ENCODE results near the gene GABPB2. TPM values are rescaled to one million over a fixed set of nuclear protein-coding genes. Genes with fewer than 3 reads are reported as not detected.

The GABPB2 gene
- total and polyA plus RNA-seq, 2 donors (not counting 1 experiment from before 2014, with no cell fraction given) = 13.9 to 14.9 TPM

GRCh38 chr1:151134991-151135390 lies 64.4 kb downstream of the GABPB2 start:
- Histone ChIP-seq H3K9ac (ENCODE audit: insufficient read depth, low read length) (no peak overlapping the region), H3K4me1 (ENCODE audit: control insufficient read depth, extremely low read depth, insufficient read depth, low read length) (peaks cover 6% of the 10 kb centered on the region), H3K36me3 (ENCODE audit: control insufficient read depth, insufficient read depth, low read length) (no peaks in the 10 kb centered on the region), H3K9me3 (ENCODE audit: control insufficient read depth, insufficient read depth, low read depth, low read length) (no peaks in the 10 kb centered on the region), H3K4me3 (replicated peaks in 1 of 4; ENCODE audit: control extremely low read depth in 1 of 4, insufficient read depth in 1 of 4, low read depth in 3 of 4, low read length in 4 of 4) (no peak overlapping the region), H4K20me1 (ENCODE audit: control insufficient read depth, extremely low read depth, insufficient read depth, low read length) (no peaks in the 10 kb centered on the region), H2AFZ (ENCODE audit: low read length) (no peak overlapping the region), H3K27ac (ENCODE audit: insufficient read depth, low read length) (no peak overlapping the region), H3K79me2 (ENCODE audit: control insufficient read depth, insufficient read depth, low read length) (no peaks in the 10 kb centered on the region), H3K4me2 (ENCODE audit: extremely low read depth, insufficient read depth, low read length) (no peak overlapping the region), H3K27me3 (ENCODE audit: control insufficient read depth, insufficient read depth, low read length) (no peaks in the 10 kb centered on the region)
- no peak for TF ChIP-seq CTCF (conservative IDR thresholded peaks at IDR 0.05 in 1 of 2, IDR thresholded peaks at IDR 0.05 in 1 of 2; ENCODE audit: low read depth in 1 of 2, low read length in 2 of 2)
- no peak for TF ChIP-seq EZH2 (IDR thresholded peaks at IDR 0.05; ENCODE audit: low read length, missing control alignments)
- no peak for DNase-seq (ENCODE audit: low read depth in 2 of 2)

DNA sequence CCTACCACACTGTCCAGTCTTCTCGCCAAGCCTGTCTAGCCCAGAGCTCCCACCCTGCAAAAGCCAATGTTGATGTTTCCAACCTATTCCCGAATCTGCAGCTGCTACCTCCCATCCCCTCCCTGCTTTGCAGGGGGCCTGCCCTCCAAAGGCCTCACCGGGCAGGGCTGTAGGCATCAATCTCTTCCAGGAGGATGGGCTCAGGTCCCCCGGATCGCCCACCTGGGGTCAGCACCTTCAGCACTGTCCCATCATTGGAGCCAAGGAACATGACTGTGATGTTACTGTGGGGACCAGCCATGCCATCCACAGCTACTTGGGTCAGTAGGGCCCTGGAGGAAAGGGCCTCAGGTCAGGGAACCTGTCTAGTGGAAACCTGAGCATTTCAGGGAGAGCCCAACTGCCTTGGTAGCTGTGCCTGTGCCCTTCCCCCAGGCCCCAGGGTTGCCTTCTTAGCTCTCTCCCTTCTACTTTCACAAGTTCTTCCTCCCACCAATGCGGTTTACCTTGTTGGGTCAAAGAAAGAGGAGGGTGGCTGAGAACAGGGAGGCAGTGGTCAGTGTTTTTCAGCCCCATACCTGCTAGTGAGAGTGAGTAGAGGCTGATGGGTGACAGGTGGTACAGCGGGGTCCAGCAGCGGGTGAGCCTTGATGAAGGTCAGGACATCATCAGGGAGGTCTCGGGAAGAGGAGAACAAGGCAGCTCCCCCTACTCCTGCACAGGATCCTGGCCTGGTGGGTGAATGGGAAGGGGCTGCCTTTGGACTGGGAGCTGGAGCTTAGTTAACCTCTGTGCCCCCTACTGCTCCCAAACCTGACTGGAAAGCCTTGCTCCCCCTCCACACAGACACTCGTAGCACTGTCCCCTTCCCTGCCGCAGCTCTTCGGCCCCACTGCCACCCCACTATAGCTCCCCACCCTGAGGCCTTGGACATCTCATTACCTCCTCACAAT lies 65.1 kb downstream of the GABPB2 start:
- no peak for DNase-seq (ENCODE audit: low read depth in 2 of 2)
- H3K9ac ChIP-seq (ENCODE audit: insufficient read depth, low read length) = no peak overlapping the region

More for the DNA sequence above, 65.1 kb downstream of the GABPB2 start:
- Histone ChIP-seq H3K36me3 (ENCODE audit: control insufficient read depth, insufficient read depth, low read length) (no peaks in the 10 kb centered on the region), H3K79me2 (ENCODE audit: control insufficient read depth, insufficient read depth, low read length) (no peaks in the 10 kb centered on the region), H2AFZ (ENCODE audit: low read length) (no peak overlapping the region), H3K27me3 (ENCODE audit: control insufficient read depth, insufficient read depth, low read length) (no peaks in the 10 kb centered on the region), H3K4me2 (ENCODE audit: extremely low read depth, insufficient read depth, low read length) (no peak overlapping the region), H3K4me1 (ENCODE audit: control insufficient read depth, extremely low read depth, insufficient read depth, low read length) (peaks cover 6% of the 10 kb centered on the region), H3K27ac (ENCODE audit: insufficient read depth, low read length) (no peak overlapping the region), H4K20me1 (ENCODE audit: control insufficient read depth, extremely low read depth, insufficient read depth, low read length) (no peaks in the 10 kb centered on the region), H3K9me3 (ENCODE audit: control insufficient read depth, insufficient read depth, low read depth, low read length) (no peaks in the 10 kb centered on the region), H3K4me3 (replicated peaks in 1 of 4; ENCODE audit: control extremely low read depth in 1 of 4, insufficient read depth in 1 of 4, low read depth in 3 of 4, low read length in 4 of 4) (no peak overlapping the region)
- TF ChIP-seq CTCF (conservative IDR thresholded peaks at IDR 0.05 in 1 of 2, IDR thresholded peaks at IDR 0.05 in 1 of 2; ENCODE audit: low read depth in 1 of 2, low read length in 2 of 2) = no peak
- no peak for TF ChIP-seq EZH2 (IDR thresholded peaks at IDR 0.05; ENCODE audit: low read length, missing control alignments)

All from fibroblast of lung (primary cell).